RWPE2 (cell line): ENCODE measurements around the gene ARHGAP10.

Source experiments
- ATAC-seq: fragments of 200-7000 bp; cut with Tn5 transposase; 3 replicates; pipeline ENCODE4 v1.9.1; 2021; ENCODE audit warnings: low read depth
- DNase-seq: peaks from one replicate; pipeline ENCODE4 v3.0.0-alpha.2; 2020; ENCODE audit warnings: low spot score
- H3K27ac ChIP-seq: fragments of 450-650 bp; 2 replicates; pipeline ENCODE4 v1.5.1; 2017; ENCODE audit warnings: mild to moderate bottlenecking; ENCODE audit not compliant: poor library complexity, severe bottlenecking
- H3K27me3 ChIP-seq: fragments of 250-450 bp; sonication (Bioruptor Pico); 2 replicates; pipeline ENCODE4 v1.5.1; 2021; ENCODE audit warnings: mild to moderate bottlenecking, moderate library complexity; ENCODE audit not compliant: insufficient read depth, poor library complexity, severe bottlenecking
- H3K36me3 ChIP-seq: fragments of 250-450 bp; sonication (Bioruptor Pico); 2 replicates; pipeline ENCODE4 v1.5.1; 2020; ENCODE audit warnings: low read depth, mild to moderate bottlenecking, moderate library complexity
- H3K4me1 ChIP-seq: fragments of 250-450 bp; sonication (Bioruptor Pico); 2 replicates; pipeline ENCODE4 v1.5.1; 2021; ENCODE audit warnings: mild to moderate bottlenecking, moderate library complexity; ENCODE audit not compliant: insufficient read depth, poor library complexity, severe bottlenecking
- H3K4me3 ChIP-seq: fragments of 250-450 bp; sonication (Bioruptor Pico); 2 replicates; pipeline ENCODE4 v1.5.1; 2021; ENCODE audit warnings: mild to moderate bottlenecking, moderate library complexity; ENCODE audit not compliant: severe bottlenecking
- H3K9me3 ChIP-seq: fragments of 250-450 bp; sonication (Bioruptor Pico); 2 replicates; pipeline ENCODE4 v1.5.1; 2021; ENCODE audit warnings: mild to moderate bottlenecking, moderate library complexity; ENCODE audit not compliant: severe bottlenecking
- TF ChIP-seq, protein P1 (sequence below): fragments of 450-650 bp; IDR thresholded peaks from one replicate; pipeline ENCODE4 v1.5.1; 2017; ENCODE audit warnings: mild to moderate bottlenecking, moderate library complexity; ENCODE audit not compliant: poor library complexity, severe bottlenecking

The ARHGAP10 gene

DNA sequence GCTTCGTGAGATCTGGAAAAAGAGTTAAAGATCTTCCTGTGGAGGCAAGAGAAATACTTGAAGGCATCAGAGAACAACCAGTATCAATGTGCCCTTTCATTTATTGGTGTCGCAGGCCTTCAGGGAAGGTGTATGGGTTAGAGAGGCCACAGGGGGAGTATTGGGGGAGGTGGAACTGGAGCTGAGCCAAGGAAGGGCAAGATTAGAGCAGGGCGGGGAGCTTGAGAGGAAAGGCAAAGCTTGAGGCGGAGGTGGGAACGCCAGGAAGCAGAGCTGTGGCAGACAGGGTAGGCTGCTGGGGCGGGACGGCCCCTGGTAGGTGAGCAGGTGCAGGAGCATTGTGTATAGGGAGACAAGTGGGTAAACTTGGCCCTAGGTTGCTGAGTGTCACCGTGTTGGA lies 329.9 kb downstream of the ARHGAP10 start:
- Histone ChIP-seq H3K27me3 (no peaks in the 10 kb centered on the region), H3K27ac (no peak overlapping the region), H3K4me3 (no peak overlapping the region), H3K4me1 (no peaks in the 10 kb centered on the region), H3K9me3 (no peaks in the 10 kb centered on the region), H3K36me3 (0 out of 2 replicates have a peak, but pooled peaks cover 6% of the 10 kb centered on the region)
- ATAC-seq (no peak), DNase-seq (no peak)
- TF ChIP-seq, protein P1, sequence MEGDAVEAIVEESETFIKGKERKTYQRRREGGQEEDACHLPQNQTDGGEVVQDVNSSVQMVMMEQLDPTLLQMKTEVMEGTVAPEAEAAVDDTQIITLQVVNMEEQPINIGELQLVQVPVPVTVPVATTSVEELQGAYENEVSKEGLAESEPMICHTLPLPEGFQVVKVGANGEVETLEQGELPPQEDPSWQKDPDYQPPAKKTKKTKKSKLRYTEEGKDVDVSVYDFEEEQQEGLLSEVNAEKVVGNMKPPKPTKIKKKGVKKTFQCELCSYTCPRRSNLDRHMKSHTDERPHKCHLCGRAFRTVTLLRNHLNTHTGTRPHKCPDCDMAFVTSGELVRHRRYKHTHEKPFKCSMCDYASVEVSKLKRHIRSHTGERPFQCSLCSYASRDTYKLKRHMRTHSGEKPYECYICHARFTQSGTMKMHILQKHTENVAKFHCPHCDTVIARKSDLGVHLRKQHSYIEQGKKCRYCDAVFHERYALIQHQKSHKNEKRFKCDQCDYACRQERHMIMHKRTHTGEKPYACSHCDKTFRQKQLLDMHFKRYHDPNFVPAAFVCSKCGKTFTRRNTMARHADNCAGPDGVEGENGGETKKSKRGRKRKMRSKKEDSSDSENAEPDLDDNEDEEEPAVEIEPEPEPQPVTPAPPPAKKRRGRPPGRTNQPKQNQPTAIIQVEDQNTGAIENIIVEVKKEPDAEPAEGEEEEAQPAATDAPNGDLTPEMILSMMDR: no peak

DNA sequence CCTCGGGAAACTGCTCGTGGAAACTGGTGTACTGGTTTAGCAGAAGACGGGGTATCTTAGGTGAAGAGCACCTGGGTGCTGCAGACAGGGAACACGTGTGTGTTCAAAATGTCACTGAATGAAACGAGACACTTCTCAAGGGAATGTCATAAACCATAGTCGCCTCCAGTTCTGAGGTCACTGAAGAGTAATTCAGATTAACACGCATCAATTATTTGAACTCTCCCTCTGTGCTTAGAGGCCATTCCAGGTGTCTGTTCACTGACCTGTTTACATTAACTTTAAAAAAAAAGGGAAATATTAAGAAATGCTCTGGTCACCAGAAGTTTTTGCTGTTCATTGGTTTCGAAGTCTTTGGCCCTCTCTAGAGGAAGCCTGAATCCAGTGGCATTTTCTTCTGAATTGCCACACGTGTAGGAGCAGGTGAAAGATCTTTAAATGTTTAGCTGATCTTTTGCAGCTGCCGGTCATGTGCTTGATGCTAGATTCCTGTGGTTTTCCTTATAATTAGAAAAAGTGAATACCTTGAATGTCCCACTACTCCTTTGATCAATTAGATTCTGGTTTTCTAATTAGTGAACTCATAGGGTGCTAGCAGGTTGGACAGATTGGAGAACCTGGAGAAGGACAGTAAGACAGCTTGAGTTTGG lies 330.5 kb downstream of the ARHGAP10 start:
- DNase-seq: no peak
- TF ChIP-seq, protein P1: no peak
- H3K9me3 ChIP-seq: no peaks in the 10 kb centered on the region
- ATAC-seq: no peak
- no peak overlapping the region for H3K4me3 ChIP-seq
- H3K27me3 ChIP-seq: no peaks in the 10 kb centered on the region
- 0 out of 2 replicates have a peak, but pooled peaks cover 6% of the 10 kb centered on the region for H3K36me3 ChIP-seq
- no peak overlapping the region for H3K27ac ChIP-seq
- no peaks in the 10 kb centered on the region for H3K4me1 ChIP-seq

DNA sequence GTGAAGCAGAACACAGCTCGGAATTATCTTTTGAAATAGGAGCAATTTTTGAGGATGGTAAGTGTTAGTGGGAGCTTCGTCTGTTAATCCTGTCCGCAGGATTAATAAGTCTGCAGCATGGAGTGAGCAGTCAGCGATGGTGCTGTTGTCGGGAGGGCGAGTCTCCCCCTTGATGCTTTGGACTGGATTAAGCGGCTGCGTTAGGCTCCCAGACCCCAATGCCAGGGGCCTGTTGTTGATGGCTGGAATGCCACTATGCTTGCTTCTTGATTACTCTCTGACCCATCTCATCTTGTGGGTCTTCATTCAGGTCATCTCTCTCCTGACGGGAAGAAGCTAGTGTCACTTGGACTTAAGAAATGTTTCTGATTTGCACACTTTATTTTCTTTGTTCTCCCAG lies 332.6 kb downstream of the ARHGAP10 start:
- Histone ChIP-seq H3K9me3 (no peaks in the 10 kb centered on the region), H3K4me3 (no peak overlapping the region), H3K36me3 (0 out of 2 replicates have a peak, but pooled peaks cover 6% of the 10 kb centered on the region), H3K27me3 (no peaks in the 10 kb centered on the region), H3K4me1 (no peaks in the 10 kb centered on the region), H3K27ac (no peak overlapping the region)
- ATAC-seq (no peak), DNase-seq (no peak)
- TF ChIP-seq, protein P1: no peak

DNA sequence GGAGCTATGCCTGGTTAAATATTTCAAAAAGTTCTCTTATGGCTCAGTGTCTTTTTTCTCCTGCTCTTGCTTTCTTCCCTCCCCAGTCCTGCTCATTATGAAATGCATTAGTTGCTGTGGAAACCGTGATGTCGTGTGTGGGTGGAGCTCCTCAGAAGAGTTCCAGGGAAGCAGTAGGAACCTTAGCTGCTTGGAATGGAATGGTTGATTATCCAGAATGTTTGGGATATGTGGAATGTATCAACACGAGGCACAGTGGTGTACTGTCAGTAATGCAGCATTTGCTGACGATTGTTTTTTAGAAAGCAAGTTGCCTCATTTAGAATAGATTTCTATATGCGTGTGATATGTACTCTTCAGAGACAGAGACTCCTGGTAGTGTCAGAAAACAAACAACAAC lies 333.2 kb downstream of the ARHGAP10 start:
- Histone ChIP-seq H3K27me3 (no peaks in the 10 kb centered on the region), H3K4me1 (no peaks in the 10 kb centered on the region), H3K36me3 (0 out of 2 replicates have a peak, but pooled peaks cover 6% of the 10 kb centered on the region), H3K9me3 (no peaks in the 10 kb centered on the region), H3K27ac (no peak overlapping the region), H3K4me3 (no peak overlapping the region)
- ATAC-seq: no peak
- DNase-seq: no peak
- TF ChIP-seq, protein P1: no peak

DNA sequence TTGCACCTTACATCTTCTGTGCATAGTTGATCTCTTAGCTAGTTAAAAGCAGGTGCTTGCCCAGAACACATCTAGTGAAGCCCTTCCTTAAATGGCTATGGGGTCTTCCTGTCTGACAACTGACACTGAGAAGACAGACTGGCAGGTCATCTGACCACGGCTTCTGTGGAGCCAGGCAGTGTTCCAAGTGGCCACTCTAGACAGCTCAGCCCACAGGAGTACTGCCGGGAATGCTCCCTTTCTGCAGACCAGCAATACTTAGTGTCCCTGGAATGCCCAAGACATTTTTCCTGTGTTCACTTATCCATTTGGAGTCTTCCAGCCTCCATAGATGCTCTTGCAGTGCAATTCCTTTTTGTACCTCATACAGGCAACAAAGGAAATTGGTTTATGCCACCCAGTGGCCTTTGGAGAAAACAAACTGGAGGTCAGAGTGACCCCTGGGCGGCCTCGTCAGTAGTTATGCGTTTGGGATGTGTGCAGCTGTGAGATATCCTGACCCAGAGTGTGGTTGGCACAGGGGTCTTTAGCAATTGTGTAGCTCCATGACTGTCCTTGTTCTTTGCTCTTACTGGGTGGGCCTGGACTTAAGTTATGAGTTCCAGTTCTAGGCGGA lies 335.5 kb downstream of the ARHGAP10 start:
- no peak overlapping the region for H3K4me3 ChIP-seq
- H3K9me3 ChIP-seq: no peaks in the 10 kb centered on the region
- H3K27me3 ChIP-seq: no peaks in the 10 kb centered on the region
- ATAC-seq: no peak
- no peak overlapping the region for H3K27ac ChIP-seq
- H3K4me1 ChIP-seq: no peaks in the 10 kb centered on the region
- TF ChIP-seq, protein P1: no peak
- DNase-seq: no peak
- 0 out of 2 replicates have a peak, but pooled peaks cover 6% of the 10 kb centered on the region for H3K36me3 ChIP-seq
